Spleen (tissue), 13 donors: Measurements from ENCODE around the gene APEX1. TPM values are rescaled to one million over a fixed set of nuclear protein-coding genes. Genes with fewer than 3 reads are reported as not detected.
A peak's percentile ranks its signal among the peaks of the same experiment; 100 is the strongest.

Experiments used
- DNase-seq: peaks from one replicate; pipeline ENCODE4 v3.0.0-alpha.2; 2020
- H3K27ac ChIP-seq, 8 donors: fragments of 200-600 bp; sonication (generic) in 7 of 8; 1 replicate in 4 of 8; 2 replicates in 4 of 8; pipeline versions ENCODE4 v1.5.0 to v1.8.0; 2016 to 2021; ENCODE audit warnings: inconsistent platforms in 4 of 8, mild to moderate bottlenecking in 4 of 8, moderate library complexity in 1 of 8
- H3K27me3 ChIP-seq, 7 donors: fragments of 200-600 bp; sonication (generic) in 6 of 7; replicated peaks in 1 of 7; 1 replicate in 4 of 7; 2 replicates in 3 of 7; pipeline versions ENCODE4 v1.5.0 to v1.8.0; 2016 to 2021; ENCODE audit warnings: inconsistent platforms in 3 of 7, mild to moderate bottlenecking in 1 of 7
- H3K36me3 ChIP-seq, 6 donors: fragments of 200-600 bp; sonication (generic) in 5 of 6; 1 replicate in 4 of 6; 2 replicates in 2 of 6; pipeline versions ENCODE4 v1.5.0 to v1.8.0; 2016 to 2021; ENCODE audit warnings: inconsistent platforms in 2 of 6
- H3K4me1 ChIP-seq, 6 donors: fragments of 200-600 bp; sonication (generic) in 5 of 6; 1 replicate in 3 of 6; 2 replicates in 3 of 6; pipeline versions ENCODE4 v1.5.0 to v1.8.0; 2016 to 2021; ENCODE audit warnings: inconsistent platforms in 3 of 6
- H3K4me3 ChIP-seq, 8 donors: fragments of 200-600 bp; sonication (generic) in 7 of 8; 1 replicate in 4 of 8; 2 replicates in 4 of 8; pipeline versions ENCODE4 v1.5.0 to v1.8.0; 2016 to 2021; ENCODE audit warnings: inconsistent platforms in 4 of 8, mild to moderate bottlenecking in 4 of 8, moderate library complexity in 2 of 8
- H3K9me3 ChIP-seq, 8 donors: fragments of 200-600 bp; sonication (generic) in 7 of 8; 1 replicate in 4 of 8; 2 replicates in 4 of 8; pipeline versions ENCODE4 v1.5.0 to v1.8.0; 2016 to 2021; ENCODE audit warnings: inconsistent platforms in 4 of 8
- CTCF ChIP-seq, 11 experiments: fragments of 200-600 bp in 7 of 11; fragments of 450-650 bp in 4 of 11; sonication (generic) in 4 of 11; IDR thresholded peaks in 8 of 11; conservative IDR thresholded peaks in 3 of 11; 1 replicate in 7 of 11; 2 replicates in 4 of 11; pipeline versions ENCODE4 v1.4.0 to v1.8.0; 2016 to 2021; ENCODE audit warnings: antibody characterized with exemption in 11 of 11, inconsistent platforms in 4 of 11, mild to moderate bottlenecking in 1 of 11
- POLR2A ChIP-seq, 3 donors: fragments of 450-650 bp; IDR thresholded peaks; one replicate each; pipeline ENCODE4 v1.5.1; 2017; ENCODE audit warnings: antibody characterized with exemption in 3 of 3, mild to moderate bottlenecking in 1 of 3
- POLR2AphosphoS5 ChIP-seq, 3 donors: sonication (generic); formaldehyde crosslinking; IDR thresholded peaks; one replicate each; pipeline ENCODE4 v1.5.1; 2017; ENCODE audit warnings: antibody characterized with exemption in 3 of 3
- WGBS, 5 donors: extraction: QIAGEN DNeasy Blood & Tissue Kit in 3 of 5; methylation state at CpG; one replicate each; pipeline versions ENCODE4 v1.1.5 to v1.1.7; 2013 to 2018; 5-methylcytosine and 5-hydroxymethylcytosine counted together
- intact Hi-C: fragments of 100-400 bp; cut with DNase I; formaldehyde crosslinking; loops from one replicate; pipeline ENCODE4 v1.15.0; 2023; ENCODE audit warnings: low total_unique reads
- long read RNA-seq, 2 donors: transcript quantifications; one replicate each; lab custom pipeline, GENCODE V29; 2026
- polyA plus RNA-seq, 3 donors: library from polyadenylated mRNA; stranded (reverse); fragments of 200-250 nt; gene quantifications; one replicate each; pipeline ENCODE4 v1.2.1, GENCODE V29; 2013
- total RNA-seq, 7 donors: library from RNA; depleted of rRNA in 3 of 7; stranded (reverse); fragments of >200 nt in 3 of 7; fragmentation: NEBNext Ultra II Directional in 4 of 7; extraction: Animal tissue kit (Norgen Biotek cat#: 25700) in 4 of 7; gene quantifications; one replicate each; pipeline versions ENCODE4 v1.1.0 to v1.2.1, GENCODE V29; 2016 to 2021
- donor health status: healthy with polysubstance abuse.
- donor health status: DM: no; HTN: no; CAD: no; lungs with moderate emphysema.
- donor health status: DM: no; HTN: no; CAD: no.
- donor health status: Bipolar disorder and iron deficiency.
- donor health status: healthy.
- donor health status: DM: no; HTN: no; CAD: no.
- donor health status: DM: yes; HTN: yes; CAD: no.

The APEX1 gene
- total RNA-seq = 100 to 1,000 TPM in 6 of 7 donors, 10 to 100 TPM in 1; 89.4 to 153 (median 104) TPM
- polyA plus RNA-seq = 100 to 1,000 TPM; 139 to 151 (median 140) TPM
- long read RNA-seq, donor 1, transcript APEX1-210 (5 exons, 1,437 nt) = minor isoform, 10 of 97 reads
- long read RNA-seq, donor 1, transcript APEX1-205 (4 exons, 1,603 nt) = minor isoform, 6 of 97 reads
- long read RNA-seq, donor 1, transcript APEX1-216 (3 exons, 1,803 nt) = minor isoform, 10 of 97 reads
- long read RNA-seq, donor 1, transcript APEX1-201 (5 exons, 1,484 nt) = major isoform, 58 of 97 reads
- long read RNA-seq, donor 1, partial matches to known transcripts = 6 of 97 reads
- long read RNA-seq, donor 1, other reads (novel, unspliced or antisense) = 0 of 97 reads
- long read RNA-seq, donor 2, transcript APEX1-201 (5 exons, 1,484 nt) = major isoform, 38 of 63 reads
- long read RNA-seq, donor 2, transcript APEX1-210 (5 exons, 1,437 nt) = minor isoform, 10 of 63 reads
- long read RNA-seq, donor 2, transcript APEX1-216 (3 exons, 1,803 nt) = minor isoform, 5 of 63 reads
- long read RNA-seq, donor 2, transcript APEX1-205 (4 exons, 1,603 nt) = minor isoform, 6 of 63 reads
- long read RNA-seq, donor 2, partial matches to known transcripts = 0 of 63 reads
- long read RNA-seq, donor 2, other reads (novel, unspliced or antisense) = 0 of 63 reads

- no peaks in the 10 kb centered on the region for H3K27me3 ChIP-seq
- DNase-seq = peak; percentile 99
- H3K36me3 ChIP-seq = peaks cover 7 to 72% (median 63%) of the 10 kb centered on the region in 6 donors
- H3K9me3 ChIP-seq = no peaks in the 10 kb centered on the region
- intact Hi-C loops = no loop called here
- 0 to 1% (median 0%) methylated on average over 42 to 56 of the region's 56 CpGs for WGBS, 5 donors
- peak within 1 kb of the TSS; percentile 89 to 97 (median 94) for H3K27ac ChIP-seq
- peak; percentile 36 to 82 (median 36) for TF ChIP-seq POLR2A (IDR thresholded peaks at IDR 0.05)
- peak in 4 of 11 experiments; percentile 18 to 30 (median 20) for TF ChIP-seq CTCF (IDR thresholded peaks at IDR 0.05 in 8 of 11, conservative IDR thresholded peaks at IDR 0.05 in 3 of 11)
- peak; percentile 93 to 97 (median 95) for TF ChIP-seq POLR2AphosphoS5 (IDR thresholded peaks at IDR 0.05)
- peak within 1 kb of the TSS; percentile 74 to 98 (median 88) for H3K4me3 ChIP-seq
- H3K4me1 ChIP-seq = peaks cover 35 to 71% (median 59%) of the 10 kb centered on the region in 6 donors
These were observed at the start of gene APEX1, which contains the start of gene OSGEP for GRCh38 chr14:20454516-20455354. APEX1 (plus strand) TSS chr14:20455226; CDS start chr14:20455646, 420 bp downstream. OSGEP (minus strand) TSS chr14:20454812; CDS start chr14:20454683, 129 bp downstream.

GRCh38 chr14:20409226-20409625 is 45.8 kb upstream of the APEX1 start:
- peaks cover 9 to 52% (median 26%) of the 10 kb centered on the region in 6 donors for H3K4me1 ChIP-seq
- no peaks in the 10 kb centered on the region for H3K9me3 ChIP-seq
- H3K36me3 ChIP-seq = peaks cover 0 to 46% (median 43%) of the 10 kb centered on the region in 6 donors
- WGBS, 5 donors = 79 to 94% (median 92%) methylated on average over 2 of the region's 2 CpGs
- no peak overlapping the region for H3K4me3 ChIP-seq
- TF ChIP-seq CTCF (IDR thresholded peaks at IDR 0.05 in 8 of 11, conservative IDR thresholded peaks at IDR 0.05 in 3 of 11) = no peak
- no peak for TF ChIP-seq POLR2A (IDR thresholded peaks at IDR 0.05)
- no peak for TF ChIP-seq POLR2AphosphoS5 (IDR thresholded peaks at IDR 0.05)
- intact Hi-C loops = loop anchor here (10.0 kb wide), 1 partner anchor 64 kb away; the partner anchor contains the start of gene PARP2
- H3K27ac ChIP-seq = no peak overlapping the region
- no peaks in the 10 kb centered on the region for H3K27me3 ChIP-seq
- DNase-seq = no peak

- H3K36me3 ChIP-seq = peaks cover 0 to 14% (median 12%) of the 10 kb centered on the region in 6 donors
- intact Hi-C loops = loop anchor here (5.0 to 10.0 kb wide), 2 partner anchors 52 to 200 kb away; partner anchors contain the start of genes PIP4P1 and PNP
- peaks cover 13 to 64% (median 43%) of the 10 kb centered on the region in 6 donors for H3K4me1 ChIP-seq
- TF ChIP-seq POLR2AphosphoS5 (IDR thresholded peaks at IDR 0.05) (no peak), POLR2A (IDR thresholded peaks at IDR 0.05) (peak in 1 of 3 donors; percentile 28), CTCF (IDR thresholded peaks at IDR 0.05 in 8 of 11, conservative IDR thresholded peaks at IDR 0.05 in 3 of 11) (no peak)
- H3K27ac ChIP-seq = peak overlapping the region; percentile 85 to 99 (median 96)
- peak overlapping the region; percentile 66 to 91 (median 76) for H3K4me3 ChIP-seq
- H3K27me3 ChIP-seq = no peaks in the 10 kb centered on the region
- DNase-seq = no peak
- no peaks in the 10 kb centered on the region for H3K9me3 ChIP-seq
- 1 to 3% (median 1%) methylated on average over 7 of the region's 7 CpGs for WGBS, 5 donors
These were observed 42.6 kb upstream of the APEX1 start for GRCh38 chr14:20412411-20412810.
